ENCODE results near the gene SLCO4A1. TPM values are rescaled to one million over a fixed set of nuclear protein-coding genes. Genes with fewer than 3 reads are reported as not detected.

SLCO4A1 gene
- total RNA-seq: 1.6 and 3.1 TPM in 2 replicates

GRCh38 chr20:62642051-62642665 lies at the start of gene SLCO4A1:
SLCO4A1 (plus strand) TSS chr20:62642503; CDS start chr20:62656455, 13,952 bp downstream.

DNA sequence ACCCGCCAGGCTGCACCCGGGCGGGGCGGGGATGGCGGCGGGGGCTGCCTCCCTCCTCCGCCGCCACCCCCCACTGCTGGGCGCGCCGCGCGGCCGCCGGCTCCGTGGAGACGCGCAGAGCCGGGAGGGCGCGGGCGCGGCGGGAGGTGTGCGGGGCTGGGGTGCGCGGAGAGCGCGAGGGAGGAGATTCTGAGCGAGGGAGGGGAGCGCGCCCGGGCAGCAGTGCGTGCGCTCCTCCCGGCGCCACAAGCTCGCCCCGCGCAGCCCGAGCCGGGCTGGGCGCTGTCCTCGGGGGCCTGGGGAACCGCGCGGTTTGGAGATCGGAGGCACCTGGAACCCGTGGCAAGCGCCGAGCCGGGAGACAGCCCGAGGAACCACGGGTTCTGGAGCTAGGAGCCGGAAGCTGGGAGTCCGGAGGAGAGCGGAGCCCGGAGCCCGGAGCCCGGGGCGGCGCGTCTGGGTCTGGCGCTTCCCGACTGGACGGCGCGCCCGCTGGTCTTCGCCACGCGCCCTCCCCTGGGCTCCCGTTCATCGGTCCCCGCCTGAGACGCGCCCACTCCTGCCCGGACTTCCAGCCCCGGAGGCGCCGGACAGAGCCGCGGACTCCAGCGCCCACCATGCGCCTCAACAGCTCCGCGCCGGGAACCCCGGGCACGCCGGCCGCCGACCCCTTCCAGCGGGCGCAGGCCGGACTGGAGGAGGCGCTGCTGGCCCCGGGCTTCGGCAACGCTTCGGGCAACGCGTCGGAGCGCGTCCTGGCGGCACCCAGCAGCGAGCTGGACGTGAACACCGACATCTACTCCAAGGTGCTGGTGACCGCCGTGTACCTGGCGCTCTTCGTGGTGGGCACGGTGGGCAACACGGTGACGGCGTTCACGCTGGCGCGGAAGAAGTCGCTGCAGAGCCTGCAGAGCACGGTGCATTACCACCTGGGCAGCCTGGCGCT lies 66.6 kb downstream of the SLCO4A1 start, which contains the start of gene NTSR1:
NTSR1 (plus strand) TSS at position 246 of the 946 bp plus-strand sequence; CDS start at position 618, 372 bp downstream.

Other genes starting within 250 kb of the SLCO4A1 start
- gene CABLES2, start 235.2 kb upstream of the SLCO4A1 start, total RNA-seq: 2.7 and 3.9 TPM in 2 replicates
- gene RBBP8NL, start 215.0 kb upstream of the SLCO4A1 start, total RNA-seq: not detected in 2 replicates
- not detected in 2 replicates for gene GATA5, start 166.5 kb upstream of the SLCO4A1 start, total RNA-seq
- gene NTSR1, start 66.3 kb downstream of the SLCO4A1 start, total RNA-seq: not detected in 2 replicates
- 21.2 and 22.9 TPM in 2 replicates for gene MRGBP, start 154.0 kb downstream of the SLCO4A1 start, total RNA-seq
- 34.5 and 34.9 TPM in 2 replicates for gene OGFR, start 162.3 kb downstream of the SLCO4A1 start, total RNA-seq
- gene COL9A3, start 174.5 kb downstream of the SLCO4A1 start, total RNA-seq: 0.19 and 0.65 TPM in 2 replicates
- gene TCFL5, start 219.3 kb downstream of the SLCO4A1 start, total RNA-seq: 10.1 and 11.4 TPM in 2 replicates